ENCODE data around the gene KIF3A.

Gene KIF3A

DNA sequence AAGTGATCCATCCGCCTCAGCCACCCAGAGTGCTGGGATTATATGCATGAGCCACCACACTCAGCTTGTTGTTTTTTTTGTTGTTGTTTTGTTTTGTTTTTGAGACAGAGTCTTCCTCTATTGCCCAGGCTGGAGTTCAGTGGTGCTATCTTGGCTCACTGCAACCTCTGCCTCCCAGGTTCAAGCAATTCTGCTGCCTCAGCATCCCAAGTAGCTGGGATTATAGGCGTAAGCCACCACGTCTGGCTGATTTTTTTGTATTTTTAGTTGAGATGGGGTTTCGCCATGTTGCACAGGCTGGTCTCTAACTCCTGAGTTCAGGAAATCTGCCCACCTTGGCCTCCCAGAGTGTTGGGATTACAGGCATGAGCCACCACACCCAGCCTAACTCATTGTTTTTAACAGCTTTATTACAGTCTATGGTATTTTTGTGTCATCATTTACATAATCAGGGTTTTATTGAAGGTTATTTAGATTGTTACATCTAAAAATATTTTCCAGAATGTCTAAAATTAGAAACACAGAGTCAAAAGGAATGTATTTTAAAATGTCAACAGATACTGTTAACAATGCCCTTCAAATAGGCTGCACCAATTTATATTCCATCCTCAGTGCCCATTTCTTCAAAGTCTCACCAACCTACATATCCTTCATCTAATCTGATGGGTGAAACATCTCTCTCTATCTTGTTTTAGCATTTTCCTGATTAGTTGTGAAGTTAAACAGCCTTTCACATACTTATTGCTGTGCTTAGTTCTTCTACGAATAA, 18.6 kb downstream of the KIF3A start:
- TF ChIP-seq, protein P1, sequence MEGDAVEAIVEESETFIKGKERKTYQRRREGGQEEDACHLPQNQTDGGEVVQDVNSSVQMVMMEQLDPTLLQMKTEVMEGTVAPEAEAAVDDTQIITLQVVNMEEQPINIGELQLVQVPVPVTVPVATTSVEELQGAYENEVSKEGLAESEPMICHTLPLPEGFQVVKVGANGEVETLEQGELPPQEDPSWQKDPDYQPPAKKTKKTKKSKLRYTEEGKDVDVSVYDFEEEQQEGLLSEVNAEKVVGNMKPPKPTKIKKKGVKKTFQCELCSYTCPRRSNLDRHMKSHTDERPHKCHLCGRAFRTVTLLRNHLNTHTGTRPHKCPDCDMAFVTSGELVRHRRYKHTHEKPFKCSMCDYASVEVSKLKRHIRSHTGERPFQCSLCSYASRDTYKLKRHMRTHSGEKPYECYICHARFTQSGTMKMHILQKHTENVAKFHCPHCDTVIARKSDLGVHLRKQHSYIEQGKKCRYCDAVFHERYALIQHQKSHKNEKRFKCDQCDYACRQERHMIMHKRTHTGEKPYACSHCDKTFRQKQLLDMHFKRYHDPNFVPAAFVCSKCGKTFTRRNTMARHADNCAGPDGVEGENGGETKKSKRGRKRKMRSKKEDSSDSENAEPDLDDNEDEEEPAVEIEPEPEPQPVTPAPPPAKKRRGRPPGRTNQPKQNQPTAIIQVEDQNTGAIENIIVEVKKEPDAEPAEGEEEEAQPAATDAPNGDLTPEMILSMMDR (IDR thresholded peaks at IDR 0.05; ENCODE audit: low read length): no peak
- TF ChIP-seq EZH2phosphoT487 (IDR thresholded peaks at IDR 0.05; ENCODE audit: low read length): no peak
- no peak for TF ChIP-seq EZH2 (optimal IDR thresholded peaks at IDR 0.05; ENCODE audit: low read depth, low read length)

GRCh38 chr5:132714456-132715307, 22.7 kb downstream of the KIF3A start:
- Histone ChIP-seq H3K27me3 (replicated peaks; ENCODE audit: insufficient read depth, low read length) (no peaks in the 10 kb centered on the region), H3K27ac (ENCODE audit: low read length) (no peak overlapping the region), H4K20me1 (ENCODE audit: insufficient read depth, low read length) (no peaks in the 10 kb centered on the region), H3F3A (ENCODE audit: insufficient read depth, low read length) (no peaks in the 10 kb centered on the region), H3K4me2 (ENCODE audit: low read depth, low read length) (no peak overlapping the region), H3K9me2 (replicated peaks; ENCODE audit: insufficient read depth, low read length) (no peaks in the 10 kb centered on the region), H3K36me3 (replicated peaks; ENCODE audit: insufficient read depth, low read length) (no peaks in the 10 kb centered on the region), H3K9ac (ENCODE audit: low read length) (no peak overlapping the region), H3K79me2 (ENCODE audit: low read length) (no peaks in the 10 kb centered on the region), H2AFZ (ENCODE audit: low read length) (no peak overlapping the region), H3K9me3 (replicated peaks; ENCODE audit: insufficient read depth, low read length) (no peaks in the 10 kb centered on the region), H3K4me3 (ENCODE audit: low read length) (no peak overlapping the region), H3K4me1 (ENCODE audit: low read length) (no peaks in the 10 kb centered on the region)
- peak; percentile 27 for DNase-seq
- TF ChIP-seq EZH2phosphoT487 (IDR thresholded peaks at IDR 0.05; ENCODE audit: low read length) (no peak), EZH2 (optimal IDR thresholded peaks at IDR 0.05; ENCODE audit: low read depth, low read length) (no peak)
- TF ChIP-seq, protein P1 (IDR thresholded peaks at IDR 0.05; ENCODE audit: low read length): peak; percentile 45

More for the DNA sequence above, 18.6 kb downstream of the KIF3A start:
- Histone ChIP-seq H3K9me2 (replicated peaks; ENCODE audit: insufficient read depth, low read length) (no peaks in the 10 kb centered on the region), H3K9ac (ENCODE audit: low read length) (no peak overlapping the region), H3K4me1 (ENCODE audit: low read length) (no peaks in the 10 kb centered on the region), H3K36me3 (replicated peaks; ENCODE audit: insufficient read depth, low read length) (no peaks in the 10 kb centered on the region), H3K27me3 (replicated peaks; ENCODE audit: insufficient read depth, low read length) (no peaks in the 10 kb centered on the region), H3K4me3 (ENCODE audit: low read length) (no peak overlapping the region), H3K27ac (ENCODE audit: low read length) (no peak overlapping the region), H3K4me2 (ENCODE audit: low read depth, low read length) (no peak overlapping the region), H4K20me1 (ENCODE audit: insufficient read depth, low read length) (no peaks in the 10 kb centered on the region), H3K79me2 (ENCODE audit: low read length) (no peaks in the 10 kb centered on the region), H3K9me3 (replicated peaks; ENCODE audit: insufficient read depth, low read length) (no peaks in the 10 kb centered on the region), H2AFZ (ENCODE audit: low read length) (no peak overlapping the region), H3F3A (ENCODE audit: insufficient read depth, low read length) (no peaks in the 10 kb centered on the region)
- DNase-seq: no peak

DNA sequence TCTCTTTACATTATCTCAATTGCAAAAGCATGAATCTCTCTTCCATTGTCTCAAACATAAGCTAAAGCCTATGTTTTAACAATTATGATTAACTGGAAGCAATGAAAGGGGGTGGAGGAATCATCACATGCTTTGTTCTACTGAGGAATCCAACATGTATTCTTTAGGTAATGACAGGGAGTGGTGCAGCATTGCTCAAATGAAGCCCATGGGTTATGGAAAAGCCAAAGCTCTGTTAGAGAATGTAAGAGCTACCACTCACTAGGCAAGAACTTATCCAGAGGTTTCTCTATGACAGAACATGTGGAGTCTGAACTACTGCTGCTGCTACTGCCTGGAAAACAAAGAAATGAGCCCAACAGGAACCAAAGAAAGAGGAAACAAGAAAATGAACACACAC, 28.7 kb downstream of the KIF3A start:
- H3K4me1 ChIP-seq (ENCODE audit: low read length): no peaks in the 10 kb centered on the region
- H4K20me1 ChIP-seq (ENCODE audit: insufficient read depth, low read length): no peaks in the 10 kb centered on the region
- H3K9me2 ChIP-seq (replicated peaks; ENCODE audit: insufficient read depth, low read length): no peaks in the 10 kb centered on the region
- no peak overlapping the region for H3K9ac ChIP-seq (ENCODE audit: low read length)
- no peaks in the 10 kb centered on the region for H3K27me3 ChIP-seq (replicated peaks; ENCODE audit: insufficient read depth, low read length)
- no peak overlapping the region for H3K27ac ChIP-seq (ENCODE audit: low read length)
- H3K4me2 ChIP-seq (ENCODE audit: low read depth, low read length): no peak overlapping the region
- no peak overlapping the region for H2AFZ ChIP-seq (ENCODE audit: low read length)
- no peaks in the 10 kb centered on the region for H3F3A ChIP-seq (ENCODE audit: insufficient read depth, low read length)
- H3K9me3 ChIP-seq (replicated peaks; ENCODE audit: insufficient read depth, low read length): no peaks in the 10 kb centered on the region
- H3K79me2 ChIP-seq (ENCODE audit: low read length): no peaks in the 10 kb centered on the region
- H3K4me3 ChIP-seq (ENCODE audit: low read length): no peak overlapping the region
- no peak for DNase-seq
- TF ChIP-seq EZH2phosphoT487 (IDR thresholded peaks at IDR 0.05; ENCODE audit: low read length) (no peak), EZH2 (optimal IDR thresholded peaks at IDR 0.05; ENCODE audit: low read depth, low read length) (no peak)
- TF ChIP-seq, protein P1 (IDR thresholded peaks at IDR 0.05; ENCODE audit: low read length): no peak
- no peaks in the 10 kb centered on the region for H3K36me3 ChIP-seq (replicated peaks; ENCODE audit: insufficient read depth, low read length)

Measured in MM.1S (cell line).